ENCODE results near the gene MEF2C.
A peak's percentile ranks its signal among the peaks of the same experiment; 100 is the strongest.

The MEF2C gene

DNA sequence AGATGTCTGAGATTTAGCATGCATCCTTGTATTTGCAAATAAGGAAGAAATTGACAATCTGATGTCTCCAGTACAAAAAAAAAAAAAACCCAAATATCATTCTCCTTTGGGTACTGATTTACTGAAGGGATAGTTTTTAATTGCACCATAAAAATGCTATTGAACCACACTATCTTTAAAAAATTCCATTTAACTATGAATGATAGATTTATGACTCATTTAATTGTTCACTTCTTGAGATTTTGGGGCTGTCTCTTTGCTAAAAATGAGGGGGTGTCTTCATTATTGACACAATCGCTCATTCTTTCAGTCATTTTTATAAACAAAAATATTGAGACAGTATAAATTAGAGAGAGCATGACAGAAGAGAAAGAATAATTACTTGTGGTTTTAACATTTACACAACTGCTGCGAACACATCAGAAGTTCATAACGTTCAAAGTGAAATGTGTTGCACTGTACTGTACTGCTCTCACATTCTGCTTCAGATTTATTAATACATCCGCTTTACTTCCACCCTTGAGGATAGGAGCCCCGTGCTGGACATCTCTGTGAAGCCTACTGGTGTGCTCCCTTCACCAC, 142.3 kb downstream of the MEF2C start:
- Histone ChIP-seq H3K36me3 (peaks cover 0 to 7% (median 6%) of the 10 kb centered on the region in 3 donors), H3K4me3 (no peak overlapping the region), H3K27ac (no peak overlapping the region), H3K27me3 (no peaks in the 10 kb centered on the region), H3K9me3 (no peaks in the 10 kb centered on the region), H3K4me1 (peaks cover 0 to 68% (median 7%) of the 10 kb centered on the region in 4 donors)
- intact Hi-C loops (cut with DNase I; ENCODE audit: low total_unique reads) = no loop called here
- DNase-seq = no peak
- TF ChIP-seq, protein P1, sequence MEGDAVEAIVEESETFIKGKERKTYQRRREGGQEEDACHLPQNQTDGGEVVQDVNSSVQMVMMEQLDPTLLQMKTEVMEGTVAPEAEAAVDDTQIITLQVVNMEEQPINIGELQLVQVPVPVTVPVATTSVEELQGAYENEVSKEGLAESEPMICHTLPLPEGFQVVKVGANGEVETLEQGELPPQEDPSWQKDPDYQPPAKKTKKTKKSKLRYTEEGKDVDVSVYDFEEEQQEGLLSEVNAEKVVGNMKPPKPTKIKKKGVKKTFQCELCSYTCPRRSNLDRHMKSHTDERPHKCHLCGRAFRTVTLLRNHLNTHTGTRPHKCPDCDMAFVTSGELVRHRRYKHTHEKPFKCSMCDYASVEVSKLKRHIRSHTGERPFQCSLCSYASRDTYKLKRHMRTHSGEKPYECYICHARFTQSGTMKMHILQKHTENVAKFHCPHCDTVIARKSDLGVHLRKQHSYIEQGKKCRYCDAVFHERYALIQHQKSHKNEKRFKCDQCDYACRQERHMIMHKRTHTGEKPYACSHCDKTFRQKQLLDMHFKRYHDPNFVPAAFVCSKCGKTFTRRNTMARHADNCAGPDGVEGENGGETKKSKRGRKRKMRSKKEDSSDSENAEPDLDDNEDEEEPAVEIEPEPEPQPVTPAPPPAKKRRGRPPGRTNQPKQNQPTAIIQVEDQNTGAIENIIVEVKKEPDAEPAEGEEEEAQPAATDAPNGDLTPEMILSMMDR (IDR thresholded peaks at IDR 0.05) = no peak

- TF ChIP-seq, protein P1 (IDR thresholded peaks at IDR 0.05) = no peak
- H3K4me1 ChIP-seq = peaks cover 0 to 80% (median 16%) of the 10 kb centered on the region in 4 donors
- H3K36me3 ChIP-seq = no peaks in the 10 kb centered on the region
- H3K27me3 ChIP-seq = no peaks in the 10 kb centered on the region
- no peaks in the 10 kb centered on the region for H3K9me3 ChIP-seq
- peak overlapping the region; percentile 16 to 63 for H3K27ac ChIP-seq
- no peak overlapping the region for H3K4me3 ChIP-seq
- intact Hi-C loops (cut with DNase I; ENCODE audit: low total_unique reads) = loop anchor here (10.0 kb wide), 1 partner anchor 48 kb away; no protein-coding TSS in a partner anchor
- no peak for DNase-seq
These were observed 146.5 kb downstream of the MEF2C start for GRCh38 chr5:88736494-88736893.

GRCh38 chr5:88734983-88735382, 148.0 kb downstream of the MEF2C start:
- peak overlapping the region; percentile 15 to 16 for H3K4me3 ChIP-seq
- intact Hi-C loops (cut with DNase I; ENCODE audit: low total_unique reads) = loop anchor here (10.0 kb wide), 1 partner anchor 50 kb away; no protein-coding TSS in a partner anchor
- TF ChIP-seq, protein P1 (IDR thresholded peaks at IDR 0.05) = no peak
- H3K36me3 ChIP-seq = no peaks in the 10 kb centered on the region
- no peaks in the 10 kb centered on the region for H3K27me3 ChIP-seq
- no peaks in the 10 kb centered on the region for H3K9me3 ChIP-seq
- H3K4me1 ChIP-seq = peaks cover 0 to 82% (median 31%) of the 10 kb centered on the region in 4 donors
- peak overlapping the region; percentile 68 to 80 for H3K27ac ChIP-seq
- no peak for DNase-seq

DNA sequence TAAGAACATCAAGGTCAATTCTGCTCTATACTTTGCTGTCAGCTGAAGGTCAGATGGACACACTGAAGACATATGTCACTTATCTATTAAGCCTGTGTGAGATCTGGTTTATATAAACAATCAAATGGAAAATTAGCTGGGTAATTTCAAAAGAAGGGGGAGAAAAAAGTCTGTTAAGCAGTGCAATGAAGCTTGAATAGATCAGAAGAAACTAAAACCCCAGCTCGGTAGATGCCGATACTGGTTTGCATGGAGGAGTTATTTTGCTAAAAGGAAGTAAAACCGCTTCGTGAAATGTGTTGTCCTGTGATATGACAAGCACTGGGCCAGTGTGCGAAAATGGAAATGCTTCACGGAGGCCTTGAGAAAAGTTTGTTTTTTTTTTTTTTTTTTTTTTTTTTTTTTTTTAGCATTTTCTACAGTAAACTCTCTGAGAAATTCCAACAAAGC, 148.8 kb downstream of the MEF2C start:
- Histone ChIP-seq H3K4me1 (peaks cover 0 to 77% (median 32%) of the 10 kb centered on the region in 4 donors), H3K27me3 (no peaks in the 10 kb centered on the region), H3K27ac (peak overlapping the region; percentile 68 to 80), H3K4me3 (peak overlapping the region; percentile 15 to 16), H3K36me3 (no peaks in the 10 kb centered on the region), H3K9me3 (no peaks in the 10 kb centered on the region)
- DNase-seq = peak in 1 of 2 donors; percentile 33
- TF ChIP-seq, protein P1 (IDR thresholded peaks at IDR 0.05) = no peak
- intact Hi-C loops (cut with DNase I; ENCODE audit: low total_unique reads) = loop anchor here (10.0 kb wide), 1 partner anchor 51 kb away; no protein-coding TSS in a partner anchor

DNA sequence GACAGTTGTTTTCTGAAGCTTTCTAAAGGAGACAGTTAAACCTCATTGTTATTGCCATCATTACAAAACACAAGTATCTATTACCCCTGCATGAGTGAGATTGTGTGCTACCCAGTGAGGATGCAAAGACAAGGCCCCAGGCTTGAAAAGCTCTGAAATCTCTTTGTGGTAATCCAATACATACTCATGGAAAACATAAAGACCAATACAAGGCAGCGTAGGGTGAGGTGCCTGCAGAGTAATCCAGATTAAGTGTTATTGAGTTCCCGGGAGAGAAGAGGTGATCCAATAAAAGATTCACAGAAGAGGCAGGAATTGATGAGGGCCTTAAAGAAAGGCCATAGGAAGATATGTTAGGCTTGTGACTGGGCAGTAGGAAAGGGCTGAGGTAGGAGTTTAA, 150.1 kb downstream of the MEF2C start:
- DNase-seq = no peak
- peaks cover 0 to 66% (median 32%) of the 10 kb centered on the region in 4 donors for H3K4me1 ChIP-seq
- H3K4me3 ChIP-seq = no peak overlapping the region
- H3K27me3 ChIP-seq = no peaks in the 10 kb centered on the region
- intact Hi-C loops (cut with DNase I; ENCODE audit: low total_unique reads) = loop anchor here (2.0 to 10.0 kb wide), 2 partner anchors 52 to 150 kb away; partner anchors contain the start of gene MEF2C
- peaks cover 0 to 8% (median 6%) of the 10 kb centered on the region in 3 donors for H3K36me3 ChIP-seq
- TF ChIP-seq, protein P1 (IDR thresholded peaks at IDR 0.05) = no peak
- no peaks in the 10 kb centered on the region for H3K9me3 ChIP-seq
- H3K27ac ChIP-seq = peak overlapping the region; percentile 68 to 80
